Subcutaneous abdominal adipose tissue (tissue), 5 donors: Measurements from ENCODE around the gene ATG2A.

Experiments used
- H3K27ac ChIP-seq: one replicate; pipeline ENCODE4 v1.7.0; 2013; ENCODE audit warnings: low read depth, mild to moderate bottlenecking, inconsistent platforms, low read length, moderate library complexity
- H3K27me3 ChIP-seq, 5 donors: one replicate each; pipeline ENCODE4 v1.7.0; 2013; ENCODE audit warnings: low read length in 5 of 5, inconsistent platforms in 1 of 5; ENCODE audit not compliant: control insufficient read depth in 5 of 5, insufficient read depth in 4 of 5
- H3K36me3 ChIP-seq, 5 donors: one replicate each; pipeline ENCODE4 v1.7.0; 2013; ENCODE audit warnings: low read length in 5 of 5; ENCODE audit not compliant: control insufficient read depth in 5 of 5, insufficient read depth in 5 of 5
- H3K4me1 ChIP-seq, 5 donors: one replicate each; pipeline ENCODE4 v1.7.0; 2013; ENCODE audit warnings: low read length in 5 of 5, mild to moderate bottlenecking in 3 of 5, moderate library complexity in 1 of 5; ENCODE audit not compliant: control insufficient read depth in 5 of 5, insufficient read depth in 5 of 5
- H3K4me3 ChIP-seq, 5 donors: one replicate each; pipeline ENCODE4 v1.7.0; 2013; ENCODE audit warnings: low read length in 5 of 5, low read depth in 1 of 5
- H3K9ac ChIP-seq, 5 donors: one replicate each; pipeline ENCODE4 v1.7.0; 2013; ENCODE audit warnings: low read length in 5 of 5, mild to moderate bottlenecking in 4 of 5, moderate library complexity in 3 of 5
- H3K9me3 ChIP-seq, 5 donors: one replicate each; pipeline ENCODE4 v1.7.0; 2013; ENCODE audit warnings: low read length in 5 of 5; ENCODE audit not compliant: control insufficient read depth in 5 of 5
- donor health status: healthy.
- donor health status: healthy.
- donor health status: healthy.
- donor health status: healthy.
- donor health status: healthy.

ATG2A gene

DNA sequence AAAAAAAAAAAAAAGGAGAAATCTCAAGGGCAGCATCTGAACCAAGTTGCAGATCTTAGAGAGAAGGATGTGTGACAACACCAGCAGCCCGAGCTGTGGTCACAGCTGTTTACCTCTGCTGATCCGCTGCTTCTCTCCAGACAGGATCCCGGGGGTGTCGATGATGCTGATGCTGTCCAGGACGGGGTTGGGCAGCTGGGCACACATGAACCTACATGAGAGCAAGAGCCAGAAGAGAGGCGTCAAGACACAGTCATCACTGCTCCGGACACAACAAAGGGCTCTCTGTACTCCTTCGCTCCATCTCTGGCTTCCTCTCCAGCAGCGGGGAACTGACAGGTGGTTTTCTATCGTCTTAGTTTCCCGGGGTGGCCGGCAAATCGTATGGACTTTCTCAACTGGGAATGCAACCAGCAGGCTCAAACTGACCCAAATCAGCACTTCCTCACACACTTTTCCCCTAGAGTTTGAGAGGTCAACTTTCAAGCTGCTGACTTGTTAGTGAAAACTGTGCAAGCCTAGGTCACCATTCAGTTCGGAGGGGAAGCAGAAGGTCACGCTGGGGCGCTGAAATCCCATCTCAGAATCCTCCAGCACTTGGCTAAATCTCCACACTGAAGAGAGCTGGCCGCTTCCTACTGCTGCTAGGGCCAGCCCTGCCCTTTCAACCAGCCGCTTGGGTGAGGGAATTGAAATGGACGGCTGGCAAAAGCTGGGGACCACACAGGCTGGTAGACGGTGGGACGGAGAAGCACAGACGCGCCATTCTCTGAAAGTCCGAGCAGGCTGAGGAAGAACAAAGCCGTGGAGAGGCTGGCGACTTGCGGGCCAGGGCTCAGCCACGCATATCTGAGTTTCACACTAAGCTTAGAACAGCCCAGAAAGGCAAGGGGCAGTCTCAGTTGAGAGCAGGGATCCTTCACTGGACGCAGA lies 42.4 kb downstream of the ATG2A start:
- H3K4me3 ChIP-seq = peak overlapping the region in 4 of 5 donors; percentile 22 to 42 (median 25)
- no peaks in the 10 kb centered on the region for H3K27me3 ChIP-seq
- peak overlapping the region; percentile 94 for H3K27ac ChIP-seq
- H3K36me3 ChIP-seq = peaks cover 0 to 39% (median 32%) of the 10 kb centered on the region in 5 donors
- H3K9me3 ChIP-seq = no peaks in the 10 kb centered on the region
- no peak overlapping the region for H3K9ac ChIP-seq
- peaks cover 40 to 88% (median 83%) of the 10 kb centered on the region in 5 donors for H3K4me1 ChIP-seq

DNA sequence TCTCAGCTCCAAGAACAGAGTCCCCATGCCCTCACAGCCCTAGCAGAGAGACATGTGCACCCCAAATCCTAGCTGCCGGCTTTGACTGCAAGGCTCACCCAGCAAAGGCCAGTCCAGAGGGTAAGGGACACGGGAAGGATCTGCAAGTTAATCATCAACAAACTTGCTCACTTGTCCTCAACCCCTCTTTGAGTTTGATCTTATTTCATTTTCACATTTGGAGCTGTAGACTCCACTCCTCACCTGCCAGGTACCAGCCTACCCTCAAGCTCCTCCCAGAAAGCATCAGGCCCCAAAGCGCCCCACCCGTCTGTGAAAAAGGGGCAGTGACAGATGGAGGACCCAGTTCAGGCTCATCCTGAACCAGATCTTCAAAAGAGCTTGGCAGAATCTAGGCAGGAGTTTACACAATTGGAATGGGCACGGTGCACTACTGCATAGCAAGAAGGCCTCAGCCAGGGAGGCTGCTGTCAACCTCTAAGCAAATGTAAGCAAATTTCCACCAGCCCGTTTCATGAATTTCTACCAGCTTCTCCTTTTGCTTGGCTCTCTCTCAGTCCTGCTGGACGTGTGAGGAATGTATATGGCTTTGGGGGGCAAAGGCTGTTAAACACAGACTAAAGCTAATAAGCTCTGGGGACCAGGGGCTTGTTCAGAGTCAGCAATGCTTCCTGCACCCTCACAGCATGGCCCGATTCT lies 44.1 kb downstream of the ATG2A start:
- no peak overlapping the region for H3K27ac ChIP-seq
- no peak overlapping the region for H3K4me3 ChIP-seq
- peaks cover 46 to 90% (median 86%) of the 10 kb centered on the region in 5 donors for H3K4me1 ChIP-seq
- no peaks in the 10 kb centered on the region for H3K9me3 ChIP-seq
- peak overlapping the region in 1 of 5 donors; percentile 9 for H3K9ac ChIP-seq
- H3K36me3 ChIP-seq = peaks cover 0 to 47% (median 39%) of the 10 kb centered on the region in 5 donors
- no peaks in the 10 kb centered on the region for H3K27me3 ChIP-seq

DNA sequence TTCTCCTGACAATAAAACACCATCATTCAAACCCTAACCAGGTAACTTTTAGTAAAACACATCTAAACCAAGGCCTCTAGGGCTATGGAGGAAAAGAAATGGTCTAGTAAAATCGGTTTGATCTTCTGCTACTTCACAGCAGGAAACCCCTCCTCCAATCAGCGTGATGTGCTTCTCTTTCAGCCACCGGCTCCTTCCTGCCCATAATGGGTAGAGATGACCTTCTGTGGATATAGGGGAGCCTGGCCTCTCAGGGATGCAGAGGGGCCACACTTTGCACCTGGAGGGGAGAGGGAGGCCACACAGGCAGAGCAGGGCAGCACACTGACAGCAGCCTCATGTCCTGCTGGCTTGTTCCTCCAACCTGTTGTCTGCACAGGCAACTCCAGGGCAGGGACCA lies 45.5 kb downstream of the ATG2A start:
- H3K4me1 ChIP-seq = peaks cover 39 to 76% (median 72%) of the 10 kb centered on the region in 5 donors
- peak overlapping the region; percentile 98 for H3K27ac ChIP-seq
- H3K9me3 ChIP-seq = no peaks in the 10 kb centered on the region
- peaks cover 0 to 53% (median 45%) of the 10 kb centered on the region in 5 donors for H3K36me3 ChIP-seq
- no peaks in the 10 kb centered on the region for H3K27me3 ChIP-seq
- H3K4me3 ChIP-seq = peak overlapping the region in 3 of 5 donors; percentile 3 to 46 (median 8)
- H3K9ac ChIP-seq = peak overlapping the region in 1 of 5 donors; percentile 76

DNA sequence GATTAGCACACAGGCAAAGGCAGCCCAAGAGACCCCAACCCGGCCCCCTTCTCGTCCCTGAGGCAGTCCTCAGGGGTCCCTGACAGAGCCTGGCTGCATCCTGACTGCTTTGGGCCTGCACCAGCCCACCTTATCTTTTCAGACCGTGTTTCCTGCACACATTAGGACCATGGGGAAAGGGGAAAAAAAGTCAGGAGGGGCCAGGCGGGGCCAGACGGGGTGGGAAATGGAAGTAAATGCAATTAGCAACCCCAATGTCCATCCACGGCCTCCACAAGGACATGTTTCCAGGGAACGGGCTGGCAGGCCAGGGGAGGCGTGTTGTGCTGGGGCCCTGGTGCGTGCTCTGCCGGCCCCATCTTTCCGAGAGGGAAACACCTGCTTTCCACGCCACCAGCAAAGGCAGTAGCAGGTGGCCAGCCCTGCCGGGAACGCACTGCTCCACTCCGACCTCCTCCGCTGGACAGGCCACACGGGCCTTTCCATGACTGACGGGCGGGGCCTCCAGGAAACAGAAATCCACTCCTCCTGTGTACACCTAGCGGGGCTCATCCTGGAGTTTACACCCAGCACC lies 46.0 kb downstream of the ATG2A start:
- no peaks in the 10 kb centered on the region for H3K9me3 ChIP-seq
- H3K27ac ChIP-seq = peak overlapping the region; percentile 98
- peak overlapping the region in 4 of 5 donors; percentile 8 to 46 (median 32) for H3K4me3 ChIP-seq
- no peaks in the 10 kb centered on the region for H3K27me3 ChIP-seq
- H3K36me3 ChIP-seq = peaks cover 0 to 54% (median 45%) of the 10 kb centered on the region in 5 donors
- peak overlapping the region in 2 of 5 donors; percentile 73 to 76 for H3K9ac ChIP-seq
- H3K4me1 ChIP-seq = peaks cover 35 to 74% (median 67%) of the 10 kb centered on the region in 5 donors

DNA sequence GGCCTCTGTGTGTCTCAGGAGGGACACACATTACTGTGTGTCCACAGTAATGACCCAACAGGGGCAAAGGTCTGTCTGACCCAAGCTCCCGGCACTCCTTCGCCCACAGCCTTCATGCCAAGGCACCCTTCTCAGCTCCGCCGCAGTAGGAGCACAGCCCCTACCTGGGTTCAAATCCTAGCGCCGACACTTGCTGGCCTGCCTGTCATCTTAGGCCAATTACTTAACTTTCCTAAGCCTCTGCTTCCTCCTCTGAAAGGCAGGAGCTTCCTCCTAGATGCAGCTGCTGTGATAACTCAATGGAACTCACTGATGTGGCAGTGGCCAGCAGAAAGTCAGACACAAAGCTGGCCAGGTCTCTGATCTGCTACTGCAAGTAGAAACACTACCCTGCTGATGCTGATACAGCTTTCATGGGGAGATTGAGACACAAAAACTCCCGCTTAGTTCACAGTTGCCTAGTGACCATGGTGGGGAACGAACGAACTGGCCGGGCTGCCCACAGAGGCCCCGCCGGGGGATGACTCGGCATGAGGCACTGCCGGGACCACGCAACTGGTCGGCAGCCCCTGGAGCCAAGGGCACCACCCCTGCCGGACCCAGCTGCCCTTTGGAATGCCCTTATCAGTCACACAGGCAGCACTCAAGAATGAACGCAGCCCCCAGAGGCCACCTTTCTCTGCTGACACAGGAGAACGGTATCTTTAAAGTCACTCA lies 46.7 kb downstream of the ATG2A start:
- Histone ChIP-seq H3K4me1 (peaks cover 34 to 74% (median 67%) of the 10 kb centered on the region in 5 donors), H3K4me3 (peak overlapping the region; percentile 25 to 55 (median 46)), H3K9me3 (no peaks in the 10 kb centered on the region), H3K36me3 (peaks cover 0 to 54% (median 45%) of the 10 kb centered on the region in 5 donors), H3K27me3 (no peaks in the 10 kb centered on the region), H3K27ac (peak overlapping the region; percentile 98), H3K9ac (peak overlapping the region in 4 of 5 donors; percentile 27 to 76 (median 74))

DNA sequence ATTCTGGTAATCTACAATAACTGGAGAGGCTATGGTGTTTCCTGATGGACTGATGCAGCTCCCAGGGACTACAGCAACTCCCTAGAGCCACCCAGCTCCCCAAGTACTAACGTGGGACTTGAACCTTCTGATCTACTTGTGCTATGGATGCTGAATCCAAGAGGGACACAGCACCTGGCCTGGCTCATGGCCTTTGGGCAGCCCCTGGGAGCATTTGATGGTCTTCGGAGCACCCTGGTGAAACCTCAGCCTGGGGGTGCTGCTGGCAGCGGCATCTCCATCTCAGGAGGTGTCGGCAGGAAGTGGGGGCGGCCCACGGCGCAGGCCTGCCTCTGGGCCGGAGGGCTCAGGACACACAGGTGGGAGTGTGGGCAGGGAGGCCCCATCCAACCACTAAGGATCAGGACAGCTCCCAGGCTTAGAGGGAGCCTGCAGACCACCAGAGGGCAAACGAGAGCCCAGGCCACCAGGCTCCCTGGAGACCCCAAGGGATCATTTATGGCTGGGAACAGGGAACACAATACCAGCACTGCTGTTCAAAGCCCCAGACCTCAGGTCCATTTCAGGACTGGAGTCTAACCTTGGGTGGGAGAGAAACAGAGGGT lies 47.3 kb downstream of the ATG2A start:
- peaks cover 39 to 74% (median 67%) of the 10 kb centered on the region in 5 donors for H3K4me1 ChIP-seq
- H3K27me3 ChIP-seq = no peaks in the 10 kb centered on the region
- no peaks in the 10 kb centered on the region for H3K9me3 ChIP-seq
- peaks cover 0 to 50% (median 45%) of the 10 kb centered on the region in 5 donors for H3K36me3 ChIP-seq
- peak overlapping the region; percentile 98 for H3K27ac ChIP-seq
- peak overlapping the region; percentile 23 to 76 (median 73) for H3K9ac ChIP-seq
- H3K4me3 ChIP-seq = peak overlapping the region; percentile 6 to 55 (median 46)

DNA sequence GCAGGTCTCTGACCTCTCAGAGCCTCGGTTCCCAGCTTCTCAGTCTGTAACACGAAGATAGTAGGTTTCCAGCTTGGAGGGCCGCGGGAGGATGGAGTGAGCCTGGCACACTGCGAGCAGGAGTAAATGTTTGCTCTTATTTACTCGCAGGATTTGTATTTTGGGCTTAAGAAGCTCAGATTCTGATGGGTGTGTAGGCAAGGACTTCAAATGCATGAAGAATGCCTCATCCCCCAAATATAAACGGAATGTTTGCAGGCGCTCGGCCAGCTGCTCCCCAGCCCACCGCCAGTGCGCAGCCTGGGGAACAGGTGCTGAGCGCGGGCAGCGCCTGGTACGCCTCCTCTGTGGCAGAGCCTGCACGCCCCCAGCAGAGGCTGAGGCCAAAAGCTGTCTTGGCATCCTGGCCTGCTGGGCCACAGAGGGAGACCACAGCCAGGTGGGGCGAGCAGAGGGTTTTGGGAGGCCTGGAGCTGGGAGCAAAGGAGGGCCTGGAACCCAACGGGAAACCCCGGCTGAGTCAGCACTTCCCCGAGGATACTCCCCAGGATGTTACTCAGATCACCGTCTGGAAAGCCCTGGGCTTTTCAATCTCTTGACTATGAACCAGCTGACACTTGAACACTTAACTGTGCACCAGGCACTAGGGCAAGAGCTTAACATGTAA lies 48.0 kb downstream of the ATG2A start:
- Histone ChIP-seq H3K9ac (peak overlapping the region; percentile 11 to 75 (median 56)), H3K4me3 (no peak overlapping the region), H3K4me1 (peaks cover 42 to 75% (median 68%) of the 10 kb centered on the region in 5 donors), H3K9me3 (no peaks in the 10 kb centered on the region), H3K27me3 (no peaks in the 10 kb centered on the region), H3K27ac (peak overlapping the region; percentile 98), H3K36me3 (peaks cover 0 to 45% (median 40%) of the 10 kb centered on the region in 5 donors)

DNA sequence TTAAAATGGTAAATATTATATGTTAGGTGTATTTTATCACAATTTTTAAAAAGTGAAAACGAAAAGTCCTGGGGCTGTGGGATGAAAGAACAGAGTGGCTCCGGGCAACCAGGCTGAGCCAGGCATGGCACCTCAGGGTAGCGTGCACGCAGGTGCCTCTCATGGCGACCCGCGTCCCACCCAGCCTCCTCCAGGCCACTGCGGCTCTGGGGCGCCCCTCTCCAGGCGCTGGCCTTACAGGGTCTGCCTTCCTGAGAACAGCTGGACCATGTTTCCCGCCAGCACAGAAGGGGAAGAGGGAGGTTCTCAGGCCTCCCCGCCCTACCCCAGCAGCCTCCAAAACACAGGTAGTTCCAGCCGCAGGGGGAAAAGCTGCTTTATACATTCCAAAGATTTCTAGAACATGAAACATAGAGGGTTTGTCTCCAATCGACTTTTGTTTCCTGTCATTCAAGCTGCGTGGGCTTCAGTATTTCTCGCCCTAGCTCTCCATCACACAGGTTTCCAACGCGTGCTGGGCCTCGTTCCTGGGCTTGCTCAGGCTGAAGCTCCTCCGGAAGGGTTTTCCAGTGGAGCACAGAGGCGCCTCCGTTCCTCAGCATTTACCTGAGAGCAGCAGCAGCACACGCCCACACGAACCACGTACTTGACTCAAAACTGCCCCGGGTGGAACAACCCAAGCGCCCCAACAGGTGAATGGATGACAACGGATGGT lies 49.1 kb downstream of the ATG2A start:
- Histone ChIP-seq H3K4me1 (peaks cover 43 to 81% (median 73%) of the 10 kb centered on the region in 5 donors), H3K4me3 (no peak overlapping the region), H3K27ac (peak overlapping the region; percentile 98), H3K9me3 (no peaks in the 10 kb centered on the region), H3K36me3 (peaks cover 0 to 38% (median 34%) of the 10 kb centered on the region in 5 donors), H3K27me3 (no peaks in the 10 kb centered on the region), H3K9ac (peak overlapping the region in 1 of 5 donors; percentile 56)
